Activated CD4-positive, alpha-beta T cell treated with anti-CD3 and anti-CD28 coated beads, Interleukin-2, amount 10 ng/mL, durations not matched to agents 24 days and 14 days (primary cell): ENCODE results near the gene TNIP1. TPM values are rescaled to one million over a fixed set of nuclear protein-coding genes. Genes with fewer than 3 reads are reported as not detected.

Source experiments
- DNase-seq: peaks from one replicate; pipeline ENCODE4 v3.0.0; 2022
- H3K27ac Mint-ChIP-seq: one replicate; pipeline ENCODE4 v1.8.0; 2022; ENCODE audit warnings: mild to moderate bottlenecking, mixed read lengths
- H3K27me3 Mint-ChIP-seq: one replicate; pipeline ENCODE4 v1.8.0; 2022; ENCODE audit warnings: mixed read lengths
- H3K36me3 Mint-ChIP-seq: one replicate; pipeline ENCODE4 v1.8.0; 2022; ENCODE audit warnings: low read depth, mild to moderate bottlenecking, mixed read lengths
- H3K4me1 Mint-ChIP-seq: one replicate; pipeline ENCODE4 v1.8.0; 2021; ENCODE audit warnings: mixed read lengths
- H3K4me3 Mint-ChIP-seq: one replicate; pipeline ENCODE4 v1.8.0; 2022; ENCODE audit warnings: mild to moderate bottlenecking, moderate library complexity, mixed read lengths
- H3K9me3 Mint-ChIP-seq: one replicate; pipeline ENCODE4 v1.8.0; 2021; ENCODE audit warnings: mixed read lengths
- intact Hi-C: fragments of 100-400 bp; cut with micrococcal nuclease; formaldehyde crosslinking; loops from one replicate; pipeline ENCODE4 v1.15.1; 2023
- total RNA-seq: library from RNA; stranded (reverse); gene quantifications from 2 replicates; pipeline ENCODE4 v1.2.3, GENCODE V29; 2022

Gene TNIP1, protein sequence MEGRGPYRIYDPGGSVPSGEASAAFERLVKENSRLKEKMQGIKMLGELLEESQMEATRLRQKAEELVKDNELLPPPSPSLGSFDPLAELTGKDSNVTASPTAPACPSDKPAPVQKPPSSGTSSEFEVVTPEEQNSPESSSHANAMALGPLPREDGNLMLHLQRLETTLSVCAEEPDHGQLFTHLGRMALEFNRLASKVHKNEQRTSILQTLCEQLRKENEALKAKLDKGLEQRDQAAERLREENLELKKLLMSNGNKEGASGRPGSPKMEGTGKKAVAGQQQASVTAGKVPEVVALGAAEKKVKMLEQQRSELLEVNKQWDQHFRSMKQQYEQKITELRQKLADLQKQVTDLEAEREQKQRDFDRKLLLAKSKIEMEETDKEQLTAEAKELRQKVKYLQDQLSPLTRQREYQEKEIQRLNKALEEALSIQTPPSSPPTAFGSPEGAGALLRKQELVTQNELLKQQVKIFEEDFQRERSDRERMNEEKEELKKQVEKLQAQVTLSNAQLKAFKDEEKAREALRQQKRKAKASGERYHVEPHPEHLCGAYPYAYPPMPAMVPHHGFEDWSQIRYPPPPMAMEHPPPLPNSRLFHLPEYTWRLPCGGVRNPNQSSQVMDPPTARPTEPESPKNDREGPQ
- 345 and 360 TPM in 2 replicates for total RNA-seq

DNA sequence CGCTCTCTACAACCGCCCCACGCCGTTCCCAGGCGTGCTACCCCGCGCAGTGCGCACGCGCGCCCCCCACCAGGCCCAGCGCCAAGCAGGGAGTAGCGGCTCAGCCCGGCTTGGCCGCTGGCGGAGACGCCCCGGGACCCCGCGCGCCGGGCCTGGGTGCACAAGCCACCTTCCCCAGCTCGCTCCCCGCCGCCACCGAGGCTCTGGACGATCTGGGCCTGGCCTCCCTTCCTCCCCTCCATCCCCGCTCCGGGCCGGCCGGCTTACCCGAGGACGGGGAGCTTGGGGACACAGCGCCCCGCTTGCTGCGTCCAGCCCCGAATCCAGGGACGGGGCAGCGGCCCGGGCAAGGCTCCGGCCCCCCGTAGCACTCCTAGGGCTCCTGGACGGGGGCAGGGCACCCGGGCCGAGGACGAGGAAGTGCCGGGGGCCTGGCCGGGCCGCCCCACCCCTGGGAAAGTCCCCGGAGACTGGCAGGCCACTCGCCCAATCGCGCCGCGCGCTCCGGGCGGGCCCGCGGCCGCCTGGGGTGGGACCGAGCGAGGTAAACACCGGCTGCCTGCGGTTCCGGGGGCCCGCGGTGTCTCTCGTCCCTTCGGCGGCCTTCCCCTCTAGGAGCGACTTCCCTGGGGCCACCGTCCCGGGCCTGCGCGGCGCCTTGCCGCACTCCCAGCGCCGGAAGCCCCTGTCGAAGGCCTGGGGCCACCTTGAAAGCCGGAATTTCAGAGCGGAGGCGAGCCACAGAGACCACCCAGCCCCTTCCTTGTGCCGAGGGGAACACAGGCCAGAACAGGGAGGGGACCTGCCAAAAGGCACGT lies at the start of gene TNIP1:
Gene TNIP1, minus strand, starts transcription at position 422 of the 818 bp plus-strand sequence. CDS start 15,939 bp downstream, outside the sequence.
- Mint-ChIP-seq H3K27me3 (no peaks in the 10 kb centered on the region), H3K4me3 (peak within 1 kb of the TSS; percentile 86), H3K36me3 (peaks cover 53% of the 10 kb centered on the region), H3K27ac (peak within 1 kb of the TSS; percentile 94), H3K9me3 (no peaks in the 10 kb centered on the region), H3K4me1 (peaks cover 77% of the 10 kb centered on the region)
- intact Hi-C loops: loop anchor here (5.0 to 10.0 kb wide), 4 partner anchors 299 to 1736 kb away; partner anchors contain the start of genes G3BP1, GRPEL2 and RBM22
- DNase-seq: peak; percentile 99

DNA sequence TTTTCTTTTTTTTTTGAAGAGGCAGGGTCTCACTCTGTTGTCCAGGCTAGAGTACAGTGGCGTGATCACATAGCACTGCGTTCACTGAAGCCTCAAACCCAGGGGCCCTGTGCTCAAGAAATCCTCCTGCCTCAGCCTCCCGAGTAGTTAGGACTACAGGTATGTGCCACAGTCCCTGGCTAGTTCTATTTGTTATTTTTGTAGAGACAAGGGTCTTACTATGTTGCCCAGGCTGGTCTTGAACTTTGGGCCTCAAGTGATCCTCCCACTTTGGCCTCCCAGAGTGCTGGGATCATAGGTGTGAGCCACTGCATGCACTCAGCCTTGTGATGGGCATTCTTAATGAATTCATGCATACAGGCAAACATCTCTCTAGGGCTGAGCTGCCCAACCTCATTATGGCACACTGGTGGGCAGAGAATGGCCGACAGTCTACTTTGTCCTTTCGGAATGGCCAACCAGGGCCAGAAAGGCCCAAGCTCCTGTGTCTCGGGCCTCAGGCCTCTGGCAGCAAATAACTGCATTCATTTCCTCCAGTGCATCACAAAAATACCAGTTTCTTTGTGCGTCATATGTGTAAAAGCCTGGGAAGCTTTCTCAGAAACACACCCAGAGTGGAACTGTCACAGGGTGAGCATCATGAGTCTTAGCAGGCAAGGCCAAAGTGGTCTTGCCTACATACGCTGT lies 49.5 kb upstream of the TNIP1 start:
- intact Hi-C loops: no loop called here
- no peak for DNase-seq
- Mint-ChIP-seq H3K4me1 (peaks cover 56% of the 10 kb centered on the region), H3K27ac (peak overlapping the region; percentile 75), H3K36me3 (peaks cover 85% of the 10 kb centered on the region), H3K9me3 (no peaks in the 10 kb centered on the region), H3K4me3 (no peak overlapping the region), H3K27me3 (no peaks in the 10 kb centered on the region)

DNA sequence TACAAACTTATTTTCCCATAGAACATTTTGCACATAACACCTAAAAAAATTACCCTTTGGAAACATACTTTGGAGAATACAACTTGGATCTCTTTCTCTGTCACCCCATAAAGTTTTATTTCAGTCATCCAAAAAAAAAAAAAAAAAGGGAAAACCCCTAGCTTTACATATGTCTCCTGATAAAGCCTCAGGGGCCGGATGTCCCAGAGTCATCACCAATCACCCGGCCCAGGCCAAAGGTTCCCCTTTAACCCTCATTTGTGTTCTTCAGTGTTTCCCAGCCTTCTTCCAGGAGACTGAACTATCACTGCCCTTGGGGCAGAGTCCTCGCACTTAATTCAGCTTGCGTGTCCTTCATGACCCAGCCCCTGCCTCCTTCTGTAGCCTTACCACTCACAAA lies 48.0 kb upstream of the TNIP1 start:
- H3K4me3 Mint-ChIP-seq: no peak overlapping the region
- H3K27ac Mint-ChIP-seq: peak overlapping the region; percentile 67
- DNase-seq: no peak
- H3K36me3 Mint-ChIP-seq: peaks cover 84% of the 10 kb centered on the region
- H3K4me1 Mint-ChIP-seq: peaks cover 62% of the 10 kb centered on the region
- intact Hi-C loops: loop anchor here (5.0 kb wide), 2 partner anchors 108 to 188 kb away; no protein-coding TSS in a partner anchor
- no peaks in the 10 kb centered on the region for H3K27me3 Mint-ChIP-seq
- no peaks in the 10 kb centered on the region for H3K9me3 Mint-ChIP-seq

DNA sequence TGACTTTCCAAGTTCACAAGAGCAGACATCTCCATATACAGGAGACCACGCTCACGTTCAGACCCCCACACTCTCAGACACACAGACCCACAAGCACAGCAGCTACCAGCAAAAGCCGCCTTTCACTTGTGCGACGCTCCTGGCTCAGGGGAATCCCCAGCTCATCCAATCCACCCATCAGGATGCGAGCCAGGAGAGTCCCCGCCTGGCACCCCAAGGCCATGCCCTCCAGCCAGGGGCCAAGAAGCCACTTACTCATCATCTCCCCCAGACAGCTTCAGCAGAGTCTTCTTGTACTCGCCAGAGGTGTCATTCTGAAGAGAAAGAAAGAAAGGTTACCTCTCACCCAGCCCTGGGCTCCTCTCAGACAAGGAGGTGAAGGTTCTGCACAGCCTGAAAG lies 47.1 kb upstream of the TNIP1 start:
- H3K27me3 Mint-ChIP-seq: no peaks in the 10 kb centered on the region
- H3K36me3 Mint-ChIP-seq: peaks cover 80% of the 10 kb centered on the region

DNA sequence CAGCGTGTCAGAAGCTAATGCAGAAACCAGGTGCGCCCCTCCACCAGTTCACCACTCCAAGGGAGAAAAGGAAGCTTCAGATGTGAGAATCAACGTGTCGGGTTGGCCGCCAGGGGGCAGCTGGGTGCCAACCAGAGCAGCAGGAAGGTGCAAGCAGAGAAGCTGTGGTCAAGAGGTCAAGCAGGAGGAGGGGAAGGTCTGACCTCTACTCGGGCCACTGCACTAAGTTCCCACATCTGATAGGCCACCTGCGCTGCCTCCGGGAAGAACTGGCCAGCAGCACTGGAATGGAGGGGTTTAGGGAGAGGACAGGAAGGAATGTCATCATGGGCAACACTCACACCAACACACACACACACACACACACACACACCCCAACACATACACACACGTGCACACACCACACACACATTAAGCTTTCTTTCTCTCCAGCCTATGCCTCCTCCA lies 45.4 kb upstream of the TNIP1 start:
- no peaks in the 10 kb centered on the region for H3K9me3 Mint-ChIP-seq
- peak overlapping the region; percentile 82 for H3K27ac Mint-ChIP-seq
- peak overlapping the region; percentile 20 for H3K4me3 Mint-ChIP-seq
- H3K36me3 Mint-ChIP-seq: peaks cover 78% of the 10 kb centered on the region
- DNase-seq: peak; percentile 89
- H3K27me3 Mint-ChIP-seq: no peaks in the 10 kb centered on the region
- H3K4me1 Mint-ChIP-seq: peaks cover 38% of the 10 kb centered on the region
- intact Hi-C loops: loop anchor here (1.0 to 5.0 kb wide), 4 partner anchors 15 to 191 kb away; no protein-coding TSS in a partner anchor

More for the DNA sequence above, 47.1 kb upstream of the TNIP1 start:
- no peak for DNase-seq
- peaks cover 54% of the 10 kb centered on the region for H3K4me1 Mint-ChIP-seq
- intact Hi-C loops: loop anchor here (2.0 to 5.0 kb wide), 3 partner anchors 13 to 189 kb away; no protein-coding TSS in a partner anchor
- H3K27ac Mint-ChIP-seq: peak overlapping the region; percentile 30
- no peak overlapping the region for H3K4me3 Mint-ChIP-seq
- H3K9me3 Mint-ChIP-seq: no peaks in the 10 kb centered on the region

DNA sequence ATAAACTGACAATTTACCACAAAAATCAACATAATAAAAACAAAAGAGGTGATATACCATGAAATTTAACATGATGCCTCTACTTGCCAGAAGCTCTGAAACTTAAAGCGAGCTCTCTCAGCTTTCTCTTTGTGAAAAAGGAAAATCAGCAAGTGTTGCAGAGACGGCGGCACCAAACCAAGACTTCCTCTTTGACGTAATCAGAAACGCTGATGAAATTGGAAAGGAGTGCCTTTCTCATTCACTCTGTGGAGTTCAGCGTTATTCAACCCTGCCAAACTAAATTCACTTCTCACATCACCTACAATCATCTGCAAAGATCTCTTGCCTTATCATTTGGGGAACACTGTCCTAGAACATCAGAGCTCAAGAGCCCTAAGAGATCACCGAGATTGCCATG lies 44.6 kb upstream of the TNIP1 start:
- DNase-seq: peak; percentile 71
- peak overlapping the region; percentile 44 for H3K4me3 Mint-ChIP-seq
- no peaks in the 10 kb centered on the region for H3K9me3 Mint-ChIP-seq

DNA sequence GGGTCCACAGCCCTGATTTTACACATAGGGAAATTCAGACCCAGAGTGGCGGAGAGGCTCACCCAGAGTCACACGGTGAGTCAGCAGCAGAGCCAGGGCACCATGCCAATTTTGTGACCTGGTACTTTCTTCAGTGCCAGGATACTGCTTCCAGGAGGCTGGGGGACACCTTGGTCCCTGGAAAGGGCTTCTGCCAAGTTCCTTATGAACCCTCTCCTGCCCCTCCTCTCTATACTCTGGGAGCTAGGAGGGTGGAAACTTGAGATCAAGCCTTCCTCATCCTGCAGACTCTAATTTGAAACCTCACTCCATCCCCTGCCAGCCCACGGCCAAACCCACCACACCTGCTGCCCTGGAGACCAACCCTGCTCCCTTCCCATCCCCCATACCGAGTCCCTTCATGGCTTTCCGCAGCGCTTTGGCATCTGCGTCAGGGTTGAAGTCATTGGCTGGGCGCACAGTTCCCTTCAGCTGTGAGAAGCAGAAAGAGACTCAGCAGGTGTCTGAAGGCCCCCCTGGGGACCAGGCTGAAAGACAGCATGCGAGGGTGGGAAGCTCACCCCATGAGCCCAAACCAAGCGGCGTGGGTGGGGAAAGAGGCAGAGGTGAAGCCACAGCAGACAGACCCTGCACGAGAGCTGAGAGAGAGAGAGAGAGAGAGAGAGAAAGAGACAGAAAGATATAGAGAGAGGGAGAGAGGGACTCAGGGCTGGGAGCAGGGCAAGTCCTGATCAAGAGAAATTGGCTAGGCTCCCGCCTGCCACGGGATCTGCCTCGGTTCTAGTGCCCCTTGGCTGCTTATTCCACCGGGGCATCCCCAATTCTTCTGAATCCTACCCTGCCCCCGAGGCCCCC lies 43.3 kb upstream of the TNIP1 start:
- Mint-ChIP-seq H3K27me3 (no peaks in the 10 kb centered on the region), H3K9me3 (no peaks in the 10 kb centered on the region), H3K27ac (peak overlapping the region; percentile 86), H3K4me3 (peak overlapping the region; percentile 53), H3K36me3 (peaks cover 77% of the 10 kb centered on the region), H3K4me1 (peaks cover 35% of the 10 kb centered on the region)
- intact Hi-C loops: no loop called here
- no peak for DNase-seq

More for the DNA sequence above, 44.6 kb upstream of the TNIP1 start:
- Mint-ChIP-seq H3K27me3 (no peaks in the 10 kb centered on the region), H3K27ac (peak overlapping the region; percentile 82), H3K36me3 (peaks cover 80% of the 10 kb centered on the region), H3K4me1 (peaks cover 35% of the 10 kb centered on the region)
- intact Hi-C loops: loop anchor here (5.0 kb wide), 2 partner anchors 112 to 192 kb away; no protein-coding TSS in a partner anchor

DNA sequence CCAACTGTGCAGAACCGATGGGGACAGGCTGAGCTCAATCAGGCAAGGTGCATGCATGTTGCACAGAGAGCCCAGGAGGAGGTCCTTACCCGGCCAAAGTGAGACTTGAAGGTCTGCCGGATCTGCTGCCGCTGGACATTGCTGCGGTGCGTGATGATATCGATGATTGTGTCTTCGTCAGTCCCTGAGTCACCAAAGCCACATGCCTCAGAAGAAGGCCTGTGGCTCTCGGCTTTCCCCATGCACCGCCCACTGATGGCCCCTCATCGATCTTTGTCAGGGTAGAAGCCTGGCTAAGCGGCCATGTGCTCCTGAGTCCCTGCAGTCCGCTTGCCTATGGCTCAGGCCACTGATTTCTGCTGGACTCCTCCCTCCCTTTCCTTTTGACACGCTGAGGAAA lies 42.0 kb upstream of the TNIP1 start:
- H3K36me3 Mint-ChIP-seq: peaks cover 73% of the 10 kb centered on the region
- intact Hi-C loops: no loop called here
- H3K4me1 Mint-ChIP-seq: peaks cover 28% of the 10 kb centered on the region
- no peaks in the 10 kb centered on the region for H3K27me3 Mint-ChIP-seq
- no peak overlapping the region for H3K27ac Mint-ChIP-seq
- no peak for DNase-seq
- no peak overlapping the region for H3K4me3 Mint-ChIP-seq
- H3K9me3 Mint-ChIP-seq: no peaks in the 10 kb centered on the region

DNA sequence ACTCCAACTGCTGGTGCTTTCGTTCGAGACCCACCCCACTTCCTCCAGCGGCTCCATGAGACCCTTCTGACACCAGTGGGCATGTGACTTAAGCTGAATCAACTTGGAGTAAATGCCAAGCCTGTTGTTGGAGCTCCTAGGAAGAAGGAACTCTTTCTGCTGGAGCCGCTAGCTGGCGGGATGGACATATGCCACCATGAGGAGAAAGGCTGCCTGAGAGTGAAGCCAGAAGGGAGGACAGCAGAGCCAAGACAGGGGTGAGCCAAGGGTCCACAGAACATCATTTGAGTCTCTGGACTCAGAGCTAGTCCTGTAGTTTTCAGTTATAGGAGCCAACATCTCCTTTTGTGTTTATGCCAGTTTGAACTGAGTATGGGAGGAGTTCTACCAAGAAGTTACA lies 40.8 kb upstream of the TNIP1 start:
- no peak overlapping the region for H3K4me3 Mint-ChIP-seq
- peaks cover 74% of the 10 kb centered on the region for H3K36me3 Mint-ChIP-seq
- DNase-seq: no peak
- no peak overlapping the region for H3K27ac Mint-ChIP-seq
- intact Hi-C loops: no loop called here
- H3K4me1 Mint-ChIP-seq: peaks cover 23% of the 10 kb centered on the region
- no peaks in the 10 kb centered on the region for H3K27me3 Mint-ChIP-seq
- H3K9me3 Mint-ChIP-seq: no peaks in the 10 kb centered on the region

DNA sequence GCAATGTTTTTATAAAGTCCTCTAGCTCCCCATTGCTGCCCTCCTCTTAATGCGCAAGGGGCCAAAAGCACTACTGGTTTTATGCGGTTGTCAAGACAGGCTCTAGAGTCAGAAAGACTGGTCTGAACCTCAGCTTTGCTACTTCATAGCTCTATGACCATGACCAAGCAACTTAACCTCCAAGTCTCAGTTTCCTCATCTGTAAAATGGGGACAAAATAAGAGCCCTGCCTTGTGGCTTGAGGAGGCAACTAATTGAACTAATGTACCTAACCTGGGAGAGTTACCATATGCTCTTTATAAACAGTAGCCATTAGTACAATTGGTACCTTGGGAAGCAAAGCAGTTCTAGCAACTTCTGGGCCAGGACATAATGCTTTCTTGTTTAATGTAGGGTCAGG lies 40.3 kb upstream of the TNIP1 start:
- DNase-seq: no peak
- H3K36me3 Mint-ChIP-seq: peaks cover 74% of the 10 kb centered on the region
- intact Hi-C loops: no loop called here
- H3K4me3 Mint-ChIP-seq: no peak overlapping the region
- no peaks in the 10 kb centered on the region for H3K27me3 Mint-ChIP-seq
- peaks cover 18% of the 10 kb centered on the region for H3K4me1 Mint-ChIP-seq
- no peaks in the 10 kb centered on the region for H3K9me3 Mint-ChIP-seq
- no peak overlapping the region for H3K27ac Mint-ChIP-seq

DNA sequence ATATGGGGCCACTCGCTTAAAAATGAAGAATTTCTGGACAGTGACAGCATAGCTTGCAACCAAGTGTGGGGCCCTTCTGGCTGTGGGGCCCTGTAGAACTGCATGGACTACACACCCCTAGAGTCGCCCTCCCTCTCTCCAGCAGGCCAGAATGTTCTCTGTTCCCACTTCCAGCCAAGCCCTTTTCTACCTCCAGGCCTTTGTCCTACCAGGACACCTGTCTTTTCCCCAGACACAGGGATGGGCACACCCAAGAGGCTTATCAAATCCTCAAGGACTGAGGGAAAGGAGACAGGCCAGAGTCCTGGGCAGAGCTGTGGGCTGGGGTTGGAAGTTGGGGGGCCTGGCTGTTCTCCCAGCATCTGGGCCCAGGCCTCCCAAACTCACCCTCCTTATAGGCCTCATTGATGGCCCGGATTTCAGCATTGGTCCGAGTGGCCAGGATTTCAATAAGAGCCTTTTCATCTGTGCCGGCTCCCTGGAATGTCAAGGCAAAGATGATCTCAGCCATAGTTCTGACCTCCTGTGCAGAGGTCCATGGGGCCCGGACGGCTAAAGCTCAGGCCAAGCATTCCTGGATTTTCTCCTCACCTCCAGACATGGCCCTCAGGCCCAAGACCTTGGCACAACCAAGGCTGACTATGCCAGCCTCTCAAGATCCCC lies 38.2 kb upstream of the TNIP1 start:
- Mint-ChIP-seq H3K36me3 (peaks cover 61% of the 10 kb centered on the region), H3K9me3 (no peaks in the 10 kb centered on the region), H3K4me1 (peaks cover 7% of the 10 kb centered on the region), H3K27ac (peak overlapping the region; percentile 60), H3K4me3 (no peak overlapping the region), H3K27me3 (no peaks in the 10 kb centered on the region)
- no peak for DNase-seq
- intact Hi-C loops: no loop called here
